ENCODE data around the gene KIF3A.

KIF3A gene

DNA sequence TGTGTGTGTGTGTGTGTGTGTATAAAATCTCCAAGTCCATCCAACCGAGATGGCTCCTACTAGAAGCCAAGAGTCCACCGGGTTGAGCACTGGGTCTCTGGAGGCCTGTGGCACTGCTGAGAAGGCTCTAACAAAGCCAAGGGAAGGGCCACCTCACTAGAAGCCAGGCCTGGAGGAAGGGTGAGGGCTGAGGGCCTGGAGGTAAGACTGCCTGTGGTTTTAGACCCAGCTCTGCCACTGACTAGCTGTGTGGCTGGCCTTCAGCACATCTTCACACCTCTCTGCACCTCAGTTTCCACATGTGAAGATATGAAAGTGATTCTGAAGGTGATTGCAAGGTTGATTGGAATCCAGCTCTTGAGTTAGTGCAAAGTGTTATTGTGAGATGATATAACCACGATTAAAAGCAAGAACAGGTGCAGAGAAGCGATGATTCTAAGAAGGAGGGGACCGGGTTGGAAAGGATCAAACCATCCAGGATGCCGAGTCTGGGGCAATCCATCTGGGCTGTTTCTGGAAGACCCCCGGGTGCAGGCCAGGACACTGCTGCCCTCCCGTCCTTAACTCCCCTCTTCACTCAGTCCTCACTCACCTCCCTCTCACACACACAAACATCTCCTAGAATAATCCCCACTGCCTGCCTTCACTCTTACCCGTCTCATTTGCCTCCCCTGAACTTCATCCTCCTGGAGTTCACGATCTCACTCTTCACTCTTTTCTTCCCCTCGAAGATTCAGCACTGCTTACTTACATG lies 61.2 kb downstream of the KIF3A start:
- DNase-seq, result no peak

DNA sequence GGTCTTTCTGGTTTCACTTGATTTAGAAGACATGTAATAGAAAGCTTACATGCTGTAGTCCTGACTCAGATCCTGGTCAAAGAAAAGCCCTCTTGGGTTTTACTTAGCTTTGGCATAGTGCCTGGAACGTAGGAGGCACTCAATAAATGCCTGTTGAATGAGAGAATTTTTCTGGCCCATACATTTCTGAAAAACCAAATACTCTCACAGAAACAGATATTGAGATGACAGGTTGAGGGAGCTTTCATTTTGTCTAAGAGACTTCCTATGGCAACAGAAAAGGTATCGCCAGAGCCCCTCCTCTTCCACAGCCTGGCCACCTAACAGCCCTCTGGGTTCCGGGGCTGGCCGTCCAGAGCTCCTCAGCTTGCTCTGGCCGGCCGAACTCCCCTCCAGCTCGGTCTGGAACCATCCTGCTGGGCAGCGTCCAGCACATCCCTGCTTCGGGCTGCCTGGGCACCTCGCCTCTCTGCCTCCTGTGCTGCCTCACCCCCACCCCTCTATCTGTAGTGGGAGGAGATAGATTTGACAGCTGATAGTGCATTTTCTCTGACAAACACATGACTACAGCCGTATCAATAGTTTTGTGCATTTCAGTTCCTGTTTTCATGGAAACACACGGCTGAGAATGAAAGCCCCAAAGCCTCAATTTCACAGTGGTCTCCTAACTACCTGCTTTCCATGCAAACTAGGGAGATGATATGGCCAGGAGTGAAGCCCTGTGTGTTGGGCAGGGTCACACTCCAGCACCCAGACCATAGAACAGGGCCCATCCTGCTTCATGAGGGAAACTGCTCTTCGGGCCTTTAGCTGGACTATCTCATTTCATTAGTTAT lies 62.5 kb downstream of the KIF3A start:
- DNase-seq, result peak; percentile 56

DNA sequence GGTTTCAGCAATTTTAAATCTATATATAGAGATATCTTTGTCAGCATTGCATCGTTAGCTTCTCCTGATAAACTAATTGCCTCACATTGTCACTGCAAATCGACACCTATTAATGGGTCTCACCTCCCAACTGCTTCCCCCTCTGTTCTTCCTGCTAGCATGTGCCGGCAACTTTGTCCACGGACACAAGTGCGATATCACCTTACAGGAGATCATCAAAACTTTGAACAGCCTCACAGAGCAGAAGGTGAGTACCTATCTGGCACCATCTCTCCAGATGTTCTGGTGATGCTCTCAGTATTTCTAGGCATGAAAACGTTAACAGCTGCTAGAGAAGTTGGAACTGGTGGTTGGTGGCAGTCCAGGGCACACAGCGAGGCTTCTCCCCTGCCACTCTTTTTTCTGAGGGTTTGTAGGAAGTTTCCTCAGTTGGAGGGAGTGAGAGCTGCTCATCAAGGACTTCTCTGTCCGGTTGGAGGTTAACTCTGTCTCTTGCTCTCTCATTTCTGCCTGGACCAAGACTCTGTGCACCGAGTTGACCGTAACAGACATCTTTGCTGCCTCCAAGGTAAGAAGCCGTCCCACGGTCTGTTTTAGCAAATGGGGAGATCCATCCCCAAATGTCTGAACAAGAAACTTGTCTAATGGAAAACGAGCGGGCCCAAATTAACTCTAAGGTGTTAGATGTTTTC lies 63.3 kb downstream of the KIF3A start, which contains the start of gene IL4:
Gene IL4, plus strand, starts transcription at position 51 of the 692 bp plus-strand sequence. Its CDS starts 62 bp downstream, at position 113.
- no peak for DNase-seq

DNA sequence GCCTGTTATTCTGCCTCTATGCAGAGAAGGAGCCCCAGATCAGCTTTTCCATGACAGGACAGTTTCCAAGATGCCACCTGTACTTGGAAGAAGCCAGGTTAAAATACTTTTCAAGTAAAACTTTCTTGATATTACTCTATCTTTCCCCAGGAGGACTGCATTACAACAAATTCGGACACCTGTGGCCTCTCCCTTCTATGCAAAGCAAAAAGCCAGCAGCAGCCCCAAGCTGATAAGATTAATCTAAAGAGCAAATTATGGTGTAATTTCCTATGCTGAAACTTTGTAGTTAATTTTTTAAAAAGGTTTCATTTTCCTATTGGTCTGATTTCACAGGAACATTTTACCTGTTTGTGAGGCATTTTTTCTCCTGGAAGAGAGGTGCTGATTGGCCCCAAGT lies 63.9 kb downstream of the KIF3A start:
- no peak for DNase-seq

DNA sequence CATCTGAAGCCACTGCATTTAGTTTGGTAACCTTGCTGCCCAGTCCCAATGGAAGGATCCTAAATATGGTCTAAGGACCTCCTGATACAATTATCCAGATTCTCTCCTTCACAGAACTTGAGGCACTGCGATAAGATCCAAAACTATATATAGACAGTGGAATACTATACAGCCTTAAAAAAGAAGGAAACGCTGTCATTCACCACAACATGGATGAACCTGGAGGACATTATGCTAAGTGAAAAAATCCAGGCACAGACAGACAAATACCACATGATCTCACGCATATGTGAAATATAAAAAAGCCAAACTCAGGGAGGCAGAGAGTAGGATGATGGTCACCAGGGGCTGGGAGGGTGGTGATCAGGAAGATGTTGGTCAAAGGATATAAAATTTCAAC lies 66.3 kb downstream of the KIF3A start:
- no peak for DNase-seq

DNA sequence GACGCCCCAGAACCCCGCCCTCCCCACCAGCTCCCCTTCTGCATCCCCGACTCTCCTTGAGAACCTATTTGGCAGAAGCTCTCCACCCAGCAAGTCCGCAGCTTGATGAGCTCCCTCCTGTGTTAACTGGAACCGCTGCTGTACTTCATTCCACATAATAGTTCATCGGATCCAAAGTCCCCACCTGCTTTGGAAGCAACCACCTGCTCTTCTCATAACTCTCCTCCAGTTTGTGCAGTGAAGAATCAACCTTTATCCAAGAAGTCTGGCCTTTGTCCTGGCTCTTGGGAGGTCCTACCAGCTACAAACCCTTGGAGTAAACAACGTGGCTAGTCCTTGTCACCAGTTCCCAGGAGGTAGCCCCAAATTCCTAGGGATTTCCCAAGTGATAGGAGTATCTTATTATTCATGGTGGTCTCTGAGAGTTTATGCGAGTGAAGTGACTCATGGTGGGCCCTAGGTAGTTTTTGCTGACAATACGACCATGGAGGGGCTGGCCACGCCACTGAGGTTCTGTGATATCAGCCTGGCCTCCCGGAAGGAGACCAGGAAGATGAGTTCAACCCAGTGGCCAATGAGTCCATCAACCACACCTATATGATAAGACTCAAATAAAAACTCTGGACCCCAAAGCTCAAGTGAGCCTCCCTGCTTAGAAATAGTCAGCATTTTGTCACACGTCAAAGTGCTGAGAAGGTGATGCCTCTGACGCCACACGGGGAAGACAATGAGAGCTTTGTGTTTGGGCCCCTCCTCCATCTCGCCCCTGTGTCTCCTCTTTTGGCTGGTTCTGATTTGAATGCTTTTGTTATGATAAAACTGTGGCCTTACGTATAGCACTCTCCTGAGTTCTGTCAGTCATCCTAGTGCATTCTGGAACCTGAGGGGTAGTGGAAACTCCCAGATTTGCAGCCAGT lies 67.1 kb downstream of the KIF3A start:
- no peak for DNase-seq

DNA sequence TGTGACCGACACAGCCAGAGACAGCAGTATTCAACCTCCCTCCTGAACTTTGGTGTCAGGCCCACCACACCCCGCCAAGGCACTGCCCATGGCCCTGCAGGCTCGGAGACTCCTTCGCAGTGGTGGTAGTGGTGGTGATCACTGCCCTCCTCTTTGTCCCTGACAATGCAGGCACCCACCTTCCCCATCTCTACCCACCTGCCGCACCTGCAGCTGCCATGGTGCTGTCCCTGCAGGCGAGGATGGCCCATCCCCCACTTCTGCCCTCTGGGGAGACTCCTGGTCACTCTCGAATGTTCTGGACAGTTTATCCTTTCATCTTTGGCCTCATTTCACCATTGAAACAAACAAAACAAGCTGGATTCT lies 67.9 kb downstream of the KIF3A start:
- no peak for DNase-seq

DNA sequence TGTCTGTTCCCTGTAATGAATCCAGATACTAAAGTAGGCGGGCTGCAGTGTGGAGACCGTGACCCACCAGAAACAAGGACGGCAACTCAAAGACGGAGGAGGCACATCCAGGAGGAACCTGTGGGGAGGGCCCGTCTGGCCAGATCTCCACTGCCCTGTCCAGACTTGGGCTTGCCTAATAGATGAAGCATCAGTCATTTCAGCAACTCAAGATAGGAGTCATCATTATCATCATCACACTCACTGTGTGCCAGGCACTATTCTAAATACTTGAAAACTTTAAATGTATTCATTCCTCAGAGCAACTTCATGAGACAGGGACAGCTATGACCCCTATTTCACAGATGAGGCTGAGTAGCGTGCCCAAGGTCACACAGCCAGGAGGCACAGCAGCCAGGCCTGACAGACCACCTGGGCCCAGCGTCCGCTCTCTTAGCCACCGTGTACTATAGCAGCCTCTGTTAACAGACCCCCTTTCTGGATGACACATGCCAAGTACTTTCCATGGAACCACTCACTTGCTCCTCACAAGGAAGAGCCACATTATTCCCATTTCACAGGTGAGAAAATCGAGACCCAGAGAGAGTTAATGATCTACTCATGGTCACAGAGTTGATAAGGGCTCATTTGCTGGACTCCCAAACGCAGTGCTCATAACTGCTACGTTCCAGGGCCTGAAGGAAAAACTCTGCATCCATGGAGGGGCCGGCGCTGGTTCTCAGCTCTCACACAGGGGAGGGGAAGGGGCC lies 68.5 kb downstream of the KIF3A start:
- no peak for DNase-seq

DNA sequence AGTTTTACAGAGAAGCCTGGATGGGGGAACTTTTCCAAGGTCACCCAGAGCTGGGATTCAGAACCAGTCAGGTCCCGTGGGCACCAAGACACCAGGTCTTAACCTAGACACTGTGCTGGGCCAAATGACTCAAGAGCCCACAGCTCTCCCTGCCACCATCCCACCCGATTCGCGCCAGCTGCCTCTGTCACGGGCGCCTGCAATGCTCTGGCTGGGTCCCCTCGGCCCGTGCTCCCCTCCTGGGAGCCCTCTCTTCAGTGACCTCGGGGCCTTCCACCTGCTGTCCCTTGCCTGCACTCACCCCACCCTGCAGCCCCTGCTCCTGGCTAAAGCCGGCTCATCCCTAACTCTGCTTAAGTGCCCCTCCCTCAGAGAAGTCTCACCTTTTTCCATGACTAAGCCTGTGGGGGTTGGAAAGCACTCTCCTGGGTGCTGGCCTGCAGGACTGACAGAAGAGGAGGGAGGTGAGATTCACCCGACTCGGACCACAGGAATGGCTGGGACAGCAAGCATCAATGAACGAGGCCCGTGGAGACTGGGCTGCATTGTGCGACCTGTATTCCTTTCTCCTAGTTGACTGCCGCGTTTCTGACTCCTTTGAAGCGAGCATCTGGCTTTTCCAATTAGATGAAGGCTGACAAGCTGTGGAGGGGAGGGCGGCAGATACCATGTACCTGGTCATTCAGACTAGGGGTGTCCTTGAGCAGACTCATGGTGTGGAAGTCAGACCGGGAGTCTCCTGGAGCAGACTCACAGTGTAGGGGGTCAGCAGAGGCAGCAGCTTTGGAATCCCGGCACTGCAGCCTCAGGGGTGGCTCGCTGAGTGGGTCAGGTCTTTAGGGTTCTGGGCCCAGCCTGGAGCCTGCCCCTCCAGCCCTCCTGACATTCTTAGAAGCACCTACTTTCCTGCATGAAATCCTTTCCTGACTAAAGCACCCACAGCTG lies 69.3 kb downstream of the KIF3A start:
- DNase-seq, result no peak

DNA sequence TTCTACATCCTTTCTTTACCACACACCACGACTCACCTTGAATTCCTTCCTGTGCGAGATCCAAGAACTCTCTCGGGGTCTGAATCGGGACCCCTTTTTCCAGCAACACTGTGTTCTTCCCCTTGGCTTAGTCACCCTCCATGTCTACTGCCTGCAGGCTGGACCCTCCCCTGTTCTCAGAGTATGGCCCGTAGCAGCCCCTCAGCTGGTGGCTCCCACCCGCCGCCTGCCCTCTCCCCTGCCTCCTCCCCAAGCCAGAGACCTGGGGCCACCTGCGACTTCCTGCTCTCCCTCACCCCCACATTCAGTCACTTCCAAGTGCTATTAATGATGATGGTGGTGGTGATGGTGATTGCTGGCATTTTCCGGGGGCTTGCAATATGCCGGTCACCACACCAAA lies 70.0 kb downstream of the KIF3A start:
- no peak for DNase-seq

DNA sequence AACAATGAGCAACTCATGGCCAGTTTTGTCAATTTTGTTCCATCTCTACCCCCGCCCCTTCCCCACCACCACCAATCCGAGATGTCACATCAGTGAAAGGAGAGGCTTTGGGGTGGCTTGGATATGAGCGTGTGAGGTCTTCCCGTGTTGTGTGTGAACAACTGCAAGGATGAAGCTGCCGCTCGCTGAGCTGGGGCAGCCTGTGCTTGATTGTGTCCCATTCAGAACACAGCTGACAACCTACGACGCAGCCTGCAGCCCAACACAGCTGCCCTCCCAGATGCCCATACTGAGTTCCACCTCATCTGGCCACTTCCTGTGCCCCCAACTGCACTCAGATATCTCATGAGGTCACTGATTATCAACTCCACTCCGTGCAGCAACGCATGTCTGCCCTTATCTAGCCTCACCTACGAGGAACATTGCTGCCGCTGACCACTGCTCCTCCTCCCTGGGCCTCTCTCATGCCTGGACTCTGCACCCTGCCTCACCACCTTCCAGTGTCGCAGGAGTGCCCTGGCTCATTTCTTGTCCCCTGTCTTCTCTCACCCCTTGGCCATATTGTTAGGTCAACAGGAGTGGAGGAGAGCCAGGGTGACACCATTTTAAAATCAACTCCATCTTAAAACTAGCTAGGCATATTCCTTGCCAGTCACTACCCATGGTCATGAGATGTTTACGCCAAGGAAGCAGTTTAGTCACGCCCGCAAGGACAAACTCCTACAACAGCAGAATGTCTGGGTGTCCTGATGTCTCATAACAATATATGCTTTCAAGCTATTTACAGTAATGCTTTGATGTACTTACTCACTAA lies 70.8 kb downstream of the KIF3A start:
- no peak for DNase-seq

DNA sequence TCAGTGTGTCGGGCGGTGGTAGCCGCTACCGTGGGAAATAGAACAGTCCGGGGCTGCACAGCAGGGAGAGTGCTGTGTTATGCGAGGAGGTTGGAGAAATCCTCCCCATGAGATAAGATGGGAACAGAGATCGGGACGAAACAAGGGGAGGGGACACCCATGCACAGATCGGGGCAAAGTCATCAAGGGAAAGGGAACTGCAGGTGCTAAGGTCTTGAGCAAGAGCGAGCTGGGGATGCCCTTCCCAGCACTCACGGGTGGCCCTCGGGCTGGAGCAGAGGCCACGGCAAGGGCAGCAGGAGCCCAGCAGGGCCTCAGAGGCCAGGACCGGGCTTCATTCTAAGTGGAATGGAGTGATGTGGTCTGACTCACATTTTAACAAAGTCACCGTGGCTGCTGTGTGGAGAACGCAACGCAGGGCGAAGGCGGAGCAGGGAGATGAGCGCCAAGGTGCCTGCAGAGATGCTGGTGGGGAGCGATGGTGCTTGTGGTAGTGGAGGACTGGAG lies 71.7 kb downstream of the KIF3A start:
- no peak for DNase-seq

DNA sequence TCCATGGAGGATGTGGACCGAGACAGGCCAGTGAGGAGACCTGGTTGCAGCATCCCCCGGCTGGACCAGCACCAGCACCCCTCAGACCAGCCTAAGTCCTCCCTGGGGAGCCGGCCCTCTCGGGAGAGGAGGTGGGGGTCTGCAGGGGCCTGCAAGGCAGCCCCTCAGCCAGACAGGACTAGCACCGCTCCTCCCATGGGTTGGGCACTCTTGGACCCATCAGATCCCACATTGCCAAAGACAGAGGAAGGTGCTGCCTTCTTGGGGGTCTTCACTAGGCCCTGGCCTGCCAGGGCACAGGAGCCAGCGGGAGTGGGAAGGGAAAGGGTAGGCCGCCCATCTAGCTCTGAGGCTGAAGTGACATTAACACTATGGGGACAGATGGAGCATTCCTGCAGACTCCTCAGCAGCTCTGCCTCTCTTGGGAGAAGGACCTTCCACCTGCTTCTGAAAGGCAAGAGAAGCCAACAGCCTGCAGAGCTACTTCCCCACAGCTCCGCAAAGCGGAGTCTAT lies 72.6 kb downstream of the KIF3A start:
- no peak for DNase-seq

DNA sequence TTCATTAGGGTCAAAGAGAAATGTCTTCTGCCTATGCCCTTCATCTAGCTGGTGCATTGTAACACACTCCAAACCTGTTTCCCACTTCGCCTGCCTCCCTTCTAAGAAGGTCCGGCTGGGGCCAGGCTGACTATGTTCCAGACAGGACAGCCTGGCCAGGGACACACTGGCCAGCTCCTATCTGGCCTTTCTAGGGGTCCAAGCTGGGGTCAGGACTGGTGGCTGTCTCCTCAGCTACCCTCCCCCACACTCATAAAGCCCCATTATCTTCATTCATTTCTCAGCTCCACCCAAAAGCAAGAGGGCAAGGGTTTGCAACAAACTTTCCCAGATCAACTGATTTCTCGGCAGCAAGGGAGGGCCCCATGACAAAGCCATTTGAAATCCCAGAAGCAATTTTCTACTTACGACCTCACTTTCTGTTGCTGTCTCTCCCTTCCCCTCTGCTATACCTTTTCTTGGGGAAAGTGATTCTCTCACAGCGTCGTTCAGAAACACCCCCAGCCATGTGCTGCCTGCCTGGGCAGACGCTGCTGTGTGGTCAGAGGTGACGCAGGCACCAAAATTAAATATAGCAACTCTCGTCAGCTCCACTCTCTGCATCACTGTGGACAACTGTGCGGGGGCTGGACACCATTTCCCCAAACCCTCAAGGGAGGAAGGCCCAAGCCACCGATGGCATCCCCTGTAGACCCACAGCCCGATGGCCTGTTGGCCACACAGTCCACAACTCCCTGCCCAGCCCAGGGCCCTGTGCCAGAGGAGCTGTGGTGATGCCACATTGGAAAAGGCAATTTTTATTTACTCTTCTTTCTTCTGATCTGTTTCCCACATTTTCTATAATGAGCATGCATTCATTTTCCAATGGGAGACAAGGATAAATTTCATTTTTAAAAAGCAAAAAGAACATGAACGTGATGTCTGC lies 73.3 kb downstream of the KIF3A start:
- DNase-seq, result no peak

DNA sequence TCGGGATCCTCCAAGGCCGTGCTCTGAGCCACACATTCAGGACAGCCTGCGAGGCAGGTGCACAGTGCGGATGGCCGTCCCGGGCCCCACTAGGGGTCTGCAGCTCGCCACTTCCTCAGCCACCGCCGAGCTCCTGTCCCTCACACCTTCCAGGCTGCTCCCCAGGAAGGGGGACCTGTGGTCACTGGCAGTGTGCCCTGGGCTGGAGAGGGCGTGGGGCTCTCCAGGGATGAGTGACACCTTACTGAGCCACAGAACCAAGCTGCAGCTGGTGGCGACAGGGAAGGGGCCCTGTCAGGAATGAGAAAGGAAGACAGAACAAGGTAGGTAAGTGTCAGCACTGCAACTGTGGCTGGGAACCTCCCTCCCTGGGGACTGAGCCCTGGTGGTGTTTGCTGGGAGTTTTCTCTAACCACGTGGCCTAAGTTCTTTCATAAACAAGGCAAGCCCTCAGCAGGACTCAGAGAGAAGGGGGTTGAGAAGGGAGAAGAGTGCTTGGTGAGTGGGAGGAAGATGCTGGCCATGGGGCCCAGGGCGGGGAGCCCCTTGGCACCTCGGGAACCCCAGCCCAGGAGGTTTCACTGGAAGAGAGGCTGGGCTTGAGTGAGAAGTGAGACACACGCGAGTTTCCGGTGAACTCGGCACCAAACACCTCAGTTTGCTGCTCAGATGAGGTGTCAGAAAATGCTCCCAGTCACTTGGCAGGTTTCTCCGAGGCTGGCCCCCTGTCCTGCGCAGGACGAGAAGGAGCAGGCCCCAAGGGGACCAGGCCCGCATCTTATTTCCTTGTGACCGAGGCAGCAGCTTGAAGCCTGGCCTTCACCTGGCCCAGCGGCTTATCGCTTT lies 74.2 kb downstream of the KIF3A start:
- no peak for DNase-seq

DNA sequence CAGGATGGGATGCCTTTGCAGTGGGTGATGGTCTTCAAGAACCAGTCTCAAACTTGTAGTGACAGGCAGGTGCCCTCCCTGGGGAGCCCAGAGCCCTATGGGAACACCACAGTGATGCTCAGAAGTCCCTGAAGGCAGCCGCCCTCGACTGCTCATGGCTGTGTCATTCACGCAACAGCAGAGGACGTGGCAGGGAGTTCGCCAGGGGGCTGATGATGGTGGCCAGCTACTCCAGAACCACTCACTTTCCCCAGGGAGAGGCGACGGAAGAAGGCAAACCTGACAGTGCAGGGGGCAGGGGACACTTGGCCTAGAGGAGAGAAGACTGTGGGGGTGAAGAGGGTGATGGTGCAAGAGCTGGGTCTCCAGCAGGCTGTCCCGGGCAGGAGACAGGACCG lies 75.3 kb downstream of the KIF3A start:
- no peak for DNase-seq
